Ovary (tissue), 3 donors: ENCODE data around the gene EMILIN2.

Experiments
- EP300 ChIP-seq: sonication (generic); formaldehyde crosslinking; IDR thresholded peaks from one replicate; pipeline ENCODE4 v1.6.1; 2017; ENCODE audit warnings: antibody characterized with exemption
- POLR2A ChIP-seq: fragments of 450-650 bp; IDR thresholded peaks from one replicate; pipeline ENCODE4 v1.6.1; 2017; ENCODE audit warnings: antibody characterized with exemption, mild to moderate bottlenecking, moderate library complexity
- TF ChIP-seq, protein P1 (sequence below), 3 donors: fragments of 450-650 bp in 2 of 3; fragments of 200-600 bp in 1 of 3; IDR thresholded peaks; one replicate each; pipeline versions ENCODE4 v1.5.1 to v1.8.0; 2016 to 2022; ENCODE audit warnings: antibody characterized with exemption in 3 of 3, mild to moderate bottlenecking in 1 of 3
- donor health status: DM: no; HTN: no; CAD: no.

DNA sequence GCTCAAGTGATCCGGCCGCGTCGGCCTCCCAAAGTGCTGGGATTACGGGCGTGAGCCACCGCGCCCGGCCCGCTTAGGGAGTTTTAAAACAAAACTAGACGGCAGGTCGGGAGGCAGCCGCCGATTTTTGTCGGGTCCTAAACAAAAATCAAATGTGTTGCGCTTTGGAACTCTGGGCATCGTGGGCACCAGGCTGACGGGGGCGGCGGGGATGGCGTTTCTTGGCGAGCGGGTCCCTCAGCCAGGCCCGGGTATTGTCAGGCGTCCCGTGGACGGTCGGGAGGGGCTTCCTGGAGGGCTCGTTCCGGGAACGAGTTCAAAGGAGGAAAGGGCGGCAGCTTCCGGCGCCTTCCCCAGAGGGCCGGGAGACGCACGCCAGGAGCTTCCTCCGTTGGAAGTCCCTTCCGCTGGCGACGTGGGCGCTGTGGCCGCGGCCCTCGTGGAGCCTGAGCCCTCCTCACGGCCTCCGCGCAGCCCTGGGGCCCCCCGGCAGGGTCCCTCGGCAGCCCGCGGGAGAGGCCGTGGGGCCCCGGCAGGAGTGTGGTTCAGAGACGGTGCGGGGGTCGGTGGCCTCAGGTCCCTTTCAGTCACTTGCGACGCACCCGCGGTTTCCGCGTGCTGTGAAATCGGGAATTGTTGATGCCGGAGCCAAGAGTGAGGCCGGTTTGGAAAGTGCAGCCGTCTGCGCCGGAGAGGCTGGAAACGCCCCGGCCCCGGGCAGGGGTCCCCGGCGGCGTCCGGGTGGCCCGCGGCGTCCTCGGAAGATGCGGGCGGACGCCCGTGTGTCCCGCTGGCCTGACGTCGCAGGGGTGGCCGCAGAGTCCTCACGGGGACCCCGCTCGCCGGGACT is 59.3 kb downstream of the EMILIN2 start:
- TF ChIP-seq, protein P1, sequence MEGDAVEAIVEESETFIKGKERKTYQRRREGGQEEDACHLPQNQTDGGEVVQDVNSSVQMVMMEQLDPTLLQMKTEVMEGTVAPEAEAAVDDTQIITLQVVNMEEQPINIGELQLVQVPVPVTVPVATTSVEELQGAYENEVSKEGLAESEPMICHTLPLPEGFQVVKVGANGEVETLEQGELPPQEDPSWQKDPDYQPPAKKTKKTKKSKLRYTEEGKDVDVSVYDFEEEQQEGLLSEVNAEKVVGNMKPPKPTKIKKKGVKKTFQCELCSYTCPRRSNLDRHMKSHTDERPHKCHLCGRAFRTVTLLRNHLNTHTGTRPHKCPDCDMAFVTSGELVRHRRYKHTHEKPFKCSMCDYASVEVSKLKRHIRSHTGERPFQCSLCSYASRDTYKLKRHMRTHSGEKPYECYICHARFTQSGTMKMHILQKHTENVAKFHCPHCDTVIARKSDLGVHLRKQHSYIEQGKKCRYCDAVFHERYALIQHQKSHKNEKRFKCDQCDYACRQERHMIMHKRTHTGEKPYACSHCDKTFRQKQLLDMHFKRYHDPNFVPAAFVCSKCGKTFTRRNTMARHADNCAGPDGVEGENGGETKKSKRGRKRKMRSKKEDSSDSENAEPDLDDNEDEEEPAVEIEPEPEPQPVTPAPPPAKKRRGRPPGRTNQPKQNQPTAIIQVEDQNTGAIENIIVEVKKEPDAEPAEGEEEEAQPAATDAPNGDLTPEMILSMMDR (IDR thresholded peaks at IDR 0.05), result no peak
- TF ChIP-seq POLR2A (peak; percentile 64), EP300 (no peak)
